ENCODE results near the gene VWF.
A peak's percentile ranks its signal among the peaks of the same experiment; 100 is the strongest.
"Not testable (repeated sequence)": the region's sequence is repeated elsewhere in the genome, so short reads cannot be mapped to it uniquely, and the experiment has no call there.

VWF gene

GRCh38 chr12:6104842-6105241 lies 19.6 kb downstream of the VWF start:
- Mint-ChIP-seq H3K27me3 (peaks cover 2% of the 10 kb centered on the region), H3K27ac (no peak overlapping the region), H3K4me1 (peaks cover 3% of the 10 kb centered on the region), H3K9me3 (no peaks in the 10 kb centered on the region), H3K4me3 (no peak overlapping the region), H3K36me3 (no peaks in the 10 kb centered on the region)
- ATAC-seq (ENCODE audit: low read depth) = no peak
- DNase-seq (ENCODE audit: low spot score in 2 of 2) = no peak

DNA sequence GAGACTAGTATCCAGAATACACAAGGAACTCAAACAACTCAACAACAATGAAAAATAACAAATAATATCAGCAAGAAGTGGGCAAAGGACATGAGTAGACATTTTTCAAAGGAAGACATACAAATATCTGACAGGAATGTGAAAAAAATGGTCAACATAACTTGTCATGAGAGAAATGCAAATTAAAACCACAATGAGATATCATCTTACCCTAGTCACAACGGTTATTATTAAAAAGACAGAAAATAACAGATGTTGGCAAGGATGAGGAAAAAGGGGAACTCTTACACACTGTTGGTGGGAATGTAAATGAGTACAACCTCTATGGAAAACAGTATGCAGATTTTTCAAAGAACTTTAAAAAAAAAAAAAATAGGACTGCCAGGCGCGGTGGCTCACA lies 20.4 kb downstream of the VWF start:
- no peaks in the 10 kb centered on the region for H3K9me3 Mint-ChIP-seq
- peaks cover 3% of the 10 kb centered on the region for H3K4me1 Mint-ChIP-seq
- peaks cover 2% of the 10 kb centered on the region for H3K27me3 Mint-ChIP-seq
- ATAC-seq (ENCODE audit: low read depth) (peak; percentile 39), DNase-seq (ENCODE audit: low spot score in 2 of 2) (no peak)
- no peaks in the 10 kb centered on the region for H3K36me3 Mint-ChIP-seq
- H3K4me3 Mint-ChIP-seq = no peak overlapping the region
- H3K27ac Mint-ChIP-seq = peak overlapping the region; percentile 21

DNA sequence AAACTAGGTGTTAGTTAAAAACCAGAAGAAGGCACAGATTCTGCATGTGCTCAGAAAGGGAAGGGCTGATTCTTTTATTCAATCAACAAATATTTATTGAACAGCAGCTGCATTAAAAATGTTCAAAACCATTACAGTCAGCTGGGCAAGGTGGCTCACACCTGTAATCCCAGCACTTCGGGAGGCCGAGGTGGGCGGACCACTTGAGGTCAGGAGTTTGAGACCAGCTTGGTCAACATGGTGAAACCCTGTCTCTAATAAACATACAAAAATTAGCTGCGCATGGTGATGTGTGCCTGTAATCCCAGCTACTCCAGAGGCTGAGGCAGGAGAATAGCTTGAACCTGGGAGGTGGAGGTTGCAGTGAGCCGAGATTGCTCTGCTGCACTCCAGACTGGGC lies 22.4 kb downstream of the VWF start:
- not testable (repeated sequence) for DNase-seq (ENCODE audit: low spot score in 2 of 2); H3K36me3 Mint-ChIP-seq; H3K9me3 Mint-ChIP-seq

DNA sequence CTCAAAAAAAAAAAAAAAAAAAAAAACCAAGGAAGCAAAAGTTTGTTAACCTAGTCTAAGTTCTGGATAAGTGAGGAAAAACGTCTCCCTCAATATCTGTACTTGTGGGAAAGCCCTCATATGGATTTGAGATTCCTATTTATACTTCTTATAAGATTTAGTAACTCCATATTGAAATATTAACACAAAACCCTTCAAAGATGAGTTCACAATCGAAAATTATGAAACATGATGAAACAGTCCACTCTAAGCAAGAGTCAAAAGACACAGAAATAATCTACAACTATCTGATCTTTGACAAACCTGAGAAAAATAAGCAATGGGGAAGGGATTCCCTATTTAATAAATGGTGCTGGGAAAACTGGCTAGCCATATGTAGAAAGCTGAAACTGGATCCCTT lies 25.2 kb downstream of the VWF start:
- Mint-ChIP-seq H3K36me3 (no peaks in the 10 kb centered on the region), H3K9me3 (peaks cover 1% of the 10 kb centered on the region), H3K4me1 (peaks cover 3% of the 10 kb centered on the region), H3K27me3 (peaks cover 20% of the 10 kb centered on the region), H3K27ac (no peak overlapping the region), H3K4me3 (no peak overlapping the region)
- ATAC-seq (ENCODE audit: low read depth) (no peak), DNase-seq (ENCODE audit: low spot score in 2 of 2) (no peak)

More for the DNA sequence above, 22.4 kb downstream of the VWF start:
- H3K4me1 Mint-ChIP-seq; ATAC-seq (ENCODE audit: low read depth); H3K4me3 Mint-ChIP-seq; H3K27me3 Mint-ChIP-seq; H3K27ac Mint-ChIP-seq: not testable (repeated sequence)

DNA sequence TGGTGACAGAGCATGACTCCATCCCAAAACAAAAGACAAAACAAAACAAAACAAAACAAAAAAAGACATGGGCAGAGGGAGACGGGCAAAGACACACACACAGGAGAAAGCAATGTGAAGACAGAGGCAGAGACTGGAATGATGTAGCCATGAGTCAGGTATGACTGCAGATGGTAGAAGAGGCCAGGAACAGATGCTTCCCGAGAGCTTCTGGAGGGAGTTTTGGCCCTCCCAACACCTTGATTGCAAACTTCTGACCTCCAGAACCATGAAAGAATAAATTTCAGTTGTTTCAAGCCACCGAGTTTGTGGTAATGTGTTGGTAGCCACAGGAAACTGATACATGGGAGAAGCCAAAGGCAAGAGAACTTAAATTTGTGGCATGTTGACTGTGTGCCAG lies 27.1 kb downstream of the VWF start:
- H3K27ac Mint-ChIP-seq = no peak overlapping the region
- H3K4me3 Mint-ChIP-seq = no peak overlapping the region
- DNase-seq (ENCODE audit: low spot score in 2 of 2) (no peak), ATAC-seq (ENCODE audit: low read depth) (no peak)
- no peaks in the 10 kb centered on the region for H3K4me1 Mint-ChIP-seq
- H3K27me3 Mint-ChIP-seq = peaks cover 30% of the 10 kb centered on the region
- H3K9me3 Mint-ChIP-seq = peaks cover 1% of the 10 kb centered on the region
- no peaks in the 10 kb centered on the region for H3K36me3 Mint-ChIP-seq

DNA sequence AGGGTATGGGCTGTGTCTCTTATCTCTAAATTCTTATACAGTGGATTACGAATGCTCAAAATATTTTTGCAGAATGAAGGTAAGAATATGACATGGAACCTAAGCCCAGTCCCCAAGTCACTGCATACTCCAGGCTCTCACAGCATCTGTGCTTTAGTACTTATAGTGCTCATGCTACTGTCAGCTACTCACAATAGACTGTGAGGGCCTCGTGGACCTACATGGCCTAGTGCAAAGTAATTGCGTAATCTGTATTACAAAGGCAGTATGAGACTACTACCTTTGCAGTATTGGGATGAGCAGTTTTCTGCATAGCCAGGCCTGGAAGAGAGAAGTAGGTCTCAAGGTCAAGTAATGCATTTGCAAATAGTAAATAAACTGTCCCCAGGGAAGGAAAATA lies 27.9 kb downstream of the VWF start:
- H3K27ac Mint-ChIP-seq = no peak overlapping the region
- no peak for DNase-seq (ENCODE audit: low spot score in 2 of 2)
- H3K9me3 Mint-ChIP-seq = peaks cover 2% of the 10 kb centered on the region
- H3K27me3 Mint-ChIP-seq = peaks cover 34% of the 10 kb centered on the region
- no peaks in the 10 kb centered on the region for H3K4me1 Mint-ChIP-seq
- H3K36me3 Mint-ChIP-seq = no peaks in the 10 kb centered on the region
- H3K4me3 Mint-ChIP-seq = no peak overlapping the region
- no peak for ATAC-seq (ENCODE audit: low read depth)

DNA sequence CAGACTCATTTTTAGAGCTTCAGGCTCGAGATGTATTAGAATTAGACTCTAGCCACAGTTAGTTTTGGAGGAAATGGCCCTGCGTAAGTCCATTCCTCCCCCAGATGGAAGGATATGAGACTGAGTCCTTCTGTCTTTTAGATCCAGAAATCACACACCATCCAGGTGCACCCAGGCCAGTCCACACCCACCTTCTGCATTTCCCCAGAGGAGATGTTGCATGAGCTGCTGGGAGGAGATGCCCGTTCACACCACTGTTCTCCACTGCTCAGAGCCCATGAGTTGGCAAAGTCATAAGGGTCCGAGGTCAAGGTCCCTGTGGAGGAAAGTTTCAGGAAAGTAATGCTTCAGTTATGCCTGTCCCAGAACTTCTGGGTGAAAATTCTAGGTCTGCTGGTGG lies 29.2 kb downstream of the VWF start:
- DNase-seq (ENCODE audit: low spot score in 2 of 2) (no peak), ATAC-seq (ENCODE audit: low read depth) (no peak)
- Mint-ChIP-seq H3K27me3 (peaks cover 33% of the 10 kb centered on the region), H3K4me3 (no peak overlapping the region), H3K27ac (no peak overlapping the region), H3K36me3 (no peaks in the 10 kb centered on the region), H3K4me1 (no peaks in the 10 kb centered on the region), H3K9me3 (peaks cover 2% of the 10 kb centered on the region)

- DNase-seq (ENCODE audit: low spot score in 2 of 2) = no peak
- H3K27ac Mint-ChIP-seq = no peak overlapping the region
- no peaks in the 10 kb centered on the region for H3K36me3 Mint-ChIP-seq
- H3K4me3 Mint-ChIP-seq = no peak overlapping the region
- H3K4me1 Mint-ChIP-seq = no peaks in the 10 kb centered on the region
- H3K27me3 Mint-ChIP-seq = peaks cover 33% of the 10 kb centered on the region
- peaks cover 2% of the 10 kb centered on the region for H3K9me3 Mint-ChIP-seq
- ATAC-seq (ENCODE audit: low read depth) = no peak
Measured at GRCh38 chr12:6093764-6094163, 30.7 kb downstream of the VWF start.

GRCh38 chr12:6092784-6093722 lies 31.4 kb downstream of the VWF start:
- DNase-seq (ENCODE audit: low spot score in 2 of 2) (no peak), ATAC-seq (ENCODE audit: low read depth) (no peak)
- H3K27me3 Mint-ChIP-seq = peaks cover 31% of the 10 kb centered on the region
- no peak overlapping the region for H3K27ac Mint-ChIP-seq
- H3K9me3 Mint-ChIP-seq = peaks cover 1% of the 10 kb centered on the region
- no peaks in the 10 kb centered on the region for H3K4me1 Mint-ChIP-seq
- H3K36me3 Mint-ChIP-seq = no peaks in the 10 kb centered on the region
- no peak overlapping the region for H3K4me3 Mint-ChIP-seq

- DNase-seq (ENCODE audit: low spot score in 2 of 2) (no peak), ATAC-seq (ENCODE audit: low read depth) (no peak)
- Mint-ChIP-seq H3K4me1 (no peaks in the 10 kb centered on the region), H3K27ac (no peak overlapping the region), H3K4me3 (no peak overlapping the region), H3K36me3 (no peaks in the 10 kb centered on the region), H3K27me3 (peaks cover 26% of the 10 kb centered on the region), H3K9me3 (peaks cover 1% of the 10 kb centered on the region)
Measured at GRCh38 chr12:6091786-6092566, 32.5 kb downstream of the VWF start.

GRCh38 chr12:6090803-6091202 lies 33.7 kb downstream of the VWF start:
- H3K4me1 Mint-ChIP-seq = no peaks in the 10 kb centered on the region
- no peak overlapping the region for H3K27ac Mint-ChIP-seq
- DNase-seq (ENCODE audit: low spot score in 2 of 2) (no peak), ATAC-seq (ENCODE audit: low read depth) (no peak)
- H3K4me3 Mint-ChIP-seq = no peak overlapping the region
- H3K9me3 Mint-ChIP-seq = peaks cover 1% of the 10 kb centered on the region
- H3K36me3 Mint-ChIP-seq = no peaks in the 10 kb centered on the region
- peaks cover 24% of the 10 kb centered on the region for H3K27me3 Mint-ChIP-seq

- H3K4me1 Mint-ChIP-seq = no peaks in the 10 kb centered on the region
- H3K27me3 Mint-ChIP-seq = peaks cover 21% of the 10 kb centered on the region
- DNase-seq (ENCODE audit: low spot score in 2 of 2) (no peak), ATAC-seq (ENCODE audit: low read depth) (no peak)
- no peaks in the 10 kb centered on the region for H3K36me3 Mint-ChIP-seq
- no peak overlapping the region for H3K4me3 Mint-ChIP-seq
- H3K27ac Mint-ChIP-seq = no peak overlapping the region
- peaks cover 1% of the 10 kb centered on the region for H3K9me3 Mint-ChIP-seq
Measured at GRCh38 chr12:6088921-6089747, 35.3 kb downstream of the VWF start.

DNA sequence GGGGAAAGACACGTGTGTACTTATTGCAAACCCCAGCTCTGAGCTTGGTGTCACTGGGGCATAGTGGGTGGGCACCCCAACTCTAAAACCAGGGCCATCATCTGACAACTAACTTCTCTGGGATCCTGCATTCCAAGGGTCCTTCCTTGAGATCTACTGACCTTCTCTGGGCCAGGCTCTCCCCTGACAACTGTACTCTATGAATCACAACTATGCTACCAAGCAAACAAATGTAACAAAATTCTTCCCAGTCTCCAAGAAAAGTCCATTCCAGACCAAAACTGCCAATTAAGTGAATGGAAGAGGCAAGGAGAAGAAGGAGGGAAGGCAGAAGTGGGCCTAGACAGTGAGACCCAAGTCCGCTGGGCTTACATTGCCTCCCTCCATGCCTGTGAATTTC lies 38.2 kb downstream of the VWF start:
- Mint-ChIP-seq H3K36me3 (no peaks in the 10 kb centered on the region), H3K27me3 (peaks cover 9% of the 10 kb centered on the region), H3K27ac (no peak overlapping the region), H3K4me1 (no peaks in the 10 kb centered on the region), H3K9me3 (no peaks in the 10 kb centered on the region), H3K4me3 (no peak overlapping the region)
- DNase-seq (ENCODE audit: low spot score in 2 of 2) (no peak), ATAC-seq (ENCODE audit: low read depth) (no peak)

DNA sequence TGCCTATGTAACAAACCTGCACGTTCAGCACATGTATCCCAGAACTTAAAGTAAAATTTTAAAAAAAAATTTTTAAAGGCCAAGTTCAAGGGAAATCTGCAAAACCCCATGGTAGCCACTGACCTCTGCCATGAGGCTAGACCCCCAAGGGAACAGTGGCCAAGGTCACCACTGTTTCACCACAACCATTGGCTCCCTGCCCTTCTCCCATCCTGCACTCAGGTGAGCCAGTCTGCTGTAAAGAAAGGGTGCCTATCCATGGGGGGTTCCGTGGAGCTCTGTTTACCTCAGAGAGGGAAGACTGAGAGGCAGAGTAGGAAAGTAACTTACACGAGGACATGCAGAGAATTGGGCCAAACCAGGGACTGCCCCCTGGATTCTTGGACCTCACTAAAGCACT lies 38.6 kb downstream of the VWF start:
- Mint-ChIP-seq H3K4me1 (no peaks in the 10 kb centered on the region), H3K27ac (no peak overlapping the region), H3K9me3 (no peaks in the 10 kb centered on the region), H3K36me3 (no peaks in the 10 kb centered on the region), H3K27me3 (peaks cover 9% of the 10 kb centered on the region), H3K4me3 (no peak overlapping the region)
- no peak for ATAC-seq (ENCODE audit: low read depth)
- no peak for DNase-seq (ENCODE audit: low spot score in 2 of 2)
